KMS-11 (cell line): Measurements from ENCODE around the gene ETFB.

Experiments used
- H2AFZ ChIP-seq: fragments of 200-600 bp; sonication (generic); 2 replicates; pipeline ENCODE4 v1.6.1; 2016; ENCODE audit warnings: antibody characterized with exemption, mixed run types, low read depth
- H3K27ac ChIP-seq: fragments of 200-600 bp; sonication (generic); 2 replicates; pipeline ENCODE4 v1.6.1; 2016; ENCODE audit warnings: mild to moderate bottlenecking, mixed run types
- H3K27me3 ChIP-seq: fragments of 200-600 bp; sonication (generic); 2 replicates; pipeline ENCODE4 v1.6.1; 2017; ENCODE audit warnings: mild to moderate bottlenecking, low read depth, mixed run types, moderate library complexity; ENCODE audit not compliant: insufficient read depth
- H3K36me3 ChIP-seq: fragments of 200-600 bp; sonication (generic); 2 replicates; pipeline ENCODE4 v1.6.1; 2017; ENCODE audit warnings: mild to moderate bottlenecking, mixed run types; ENCODE audit not compliant: insufficient read depth
- H3K4me1 ChIP-seq: fragments of 200-600 bp; sonication (generic); 2 replicates; pipeline ENCODE4 v1.6.1; 2016; ENCODE audit warnings: mild to moderate bottlenecking, low read depth, mixed run types; ENCODE audit not compliant: poor library complexity, severe bottlenecking
- H3K4me2 ChIP-seq: fragments of 200-600 bp; sonication (generic); 2 replicates; pipeline ENCODE4 v1.7.0; 2016; ENCODE audit warnings: mild to moderate bottlenecking, mixed run types
- H3K4me3 ChIP-seq: fragments of 200-600 bp; sonication (generic); IDR thresholded peaks from 2 replicates; pipeline ENCODE4 v1.6.1; 2017; ENCODE audit warnings: low read depth, low read length, mixed read lengths; ENCODE audit not compliant: insufficient read depth
- H3K79me2 ChIP-seq: fragments of 200-600 bp; sonication (generic); 2 replicates; pipeline ENCODE4 v1.6.1; 2016; ENCODE audit warnings: low read depth, mixed run types; ENCODE audit not compliant: insufficient read depth
- H3K9ac ChIP-seq: fragments of 200-600 bp; sonication (generic); 2 replicates; pipeline ENCODE4 v1.6.1; 2016; ENCODE audit warnings: mild to moderate bottlenecking, mixed run types
- H4K20me1 ChIP-seq: fragments of 200-600 bp; sonication (generic); 2 replicates; pipeline ENCODE4 v1.6.1; 2016; ENCODE audit warnings: mild to moderate bottlenecking, mixed run types; ENCODE audit not compliant: insufficient read depth
- TF ChIP-seq, protein P1 (sequence below): fragments of 200-600 bp; sonication (generic); conservative IDR thresholded peaks from 2 replicates; pipeline ENCODE4 v1.6.1; 2017; ENCODE audit warnings: low read depth, mild to moderate bottlenecking, antibody characterized with exemption, low read length, moderate library complexity, mixed read lengths

The ETFB gene

DNA sequence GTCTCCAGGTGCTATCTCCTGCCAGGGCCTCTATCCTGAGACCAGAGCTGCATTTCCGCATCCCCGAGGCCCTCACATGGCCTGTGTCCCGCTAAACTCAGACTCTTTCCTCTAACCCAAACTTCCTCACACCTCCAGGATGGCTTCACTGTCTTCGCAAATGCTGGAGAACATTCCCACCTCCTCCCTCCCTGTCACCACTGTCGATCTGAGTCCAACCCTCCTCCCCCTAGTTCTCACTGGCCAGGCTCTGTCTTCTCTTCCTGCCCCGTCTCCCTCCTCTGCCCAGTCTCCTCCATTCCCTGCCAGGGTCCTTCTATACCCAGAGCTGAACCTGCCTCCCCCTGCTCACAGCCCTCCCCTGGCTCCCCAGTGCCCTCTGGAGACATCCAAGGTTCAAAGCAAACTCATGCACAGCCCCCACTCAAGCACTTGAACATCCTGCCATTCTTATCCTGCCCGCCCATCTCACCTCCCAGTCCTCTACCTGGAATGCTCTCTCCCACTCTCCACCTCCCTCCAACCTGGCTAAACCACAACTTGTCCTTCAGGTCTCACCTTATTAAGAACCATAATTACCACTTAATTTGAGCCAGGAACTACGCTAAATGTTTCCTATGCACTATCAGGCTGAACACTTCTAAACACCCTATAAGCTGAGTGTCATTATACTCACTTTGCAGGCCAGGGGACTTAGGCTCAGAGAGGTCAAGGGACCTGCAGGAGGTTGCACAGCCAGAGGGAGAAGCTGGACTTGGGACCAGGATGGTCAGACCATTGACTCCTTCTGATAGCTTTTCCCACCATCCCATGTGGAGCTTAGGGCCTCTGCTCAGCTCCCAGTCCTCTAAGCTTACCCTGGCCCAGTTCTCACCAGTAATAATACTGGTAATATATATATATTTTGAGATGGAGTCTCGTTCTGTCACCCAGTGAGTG is 23.3 kb downstream of the ETFB start:
- Histone ChIP-seq H2AFZ (no peak overlapping the region), H3K4me1 (no peaks in the 10 kb centered on the region), H3K4me3 (no peak overlapping the region), H3K27ac (no peak overlapping the region), H3K9ac (no peak overlapping the region), H3K79me2 (no peaks in the 10 kb centered on the region), H3K4me2 (no peak overlapping the region), H3K27me3 (no peaks in the 10 kb centered on the region), H3K36me3 (no peaks in the 10 kb centered on the region), H4K20me1 (no peaks in the 10 kb centered on the region)
- TF ChIP-seq, protein P1, sequence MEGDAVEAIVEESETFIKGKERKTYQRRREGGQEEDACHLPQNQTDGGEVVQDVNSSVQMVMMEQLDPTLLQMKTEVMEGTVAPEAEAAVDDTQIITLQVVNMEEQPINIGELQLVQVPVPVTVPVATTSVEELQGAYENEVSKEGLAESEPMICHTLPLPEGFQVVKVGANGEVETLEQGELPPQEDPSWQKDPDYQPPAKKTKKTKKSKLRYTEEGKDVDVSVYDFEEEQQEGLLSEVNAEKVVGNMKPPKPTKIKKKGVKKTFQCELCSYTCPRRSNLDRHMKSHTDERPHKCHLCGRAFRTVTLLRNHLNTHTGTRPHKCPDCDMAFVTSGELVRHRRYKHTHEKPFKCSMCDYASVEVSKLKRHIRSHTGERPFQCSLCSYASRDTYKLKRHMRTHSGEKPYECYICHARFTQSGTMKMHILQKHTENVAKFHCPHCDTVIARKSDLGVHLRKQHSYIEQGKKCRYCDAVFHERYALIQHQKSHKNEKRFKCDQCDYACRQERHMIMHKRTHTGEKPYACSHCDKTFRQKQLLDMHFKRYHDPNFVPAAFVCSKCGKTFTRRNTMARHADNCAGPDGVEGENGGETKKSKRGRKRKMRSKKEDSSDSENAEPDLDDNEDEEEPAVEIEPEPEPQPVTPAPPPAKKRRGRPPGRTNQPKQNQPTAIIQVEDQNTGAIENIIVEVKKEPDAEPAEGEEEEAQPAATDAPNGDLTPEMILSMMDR: no peak

DNA sequence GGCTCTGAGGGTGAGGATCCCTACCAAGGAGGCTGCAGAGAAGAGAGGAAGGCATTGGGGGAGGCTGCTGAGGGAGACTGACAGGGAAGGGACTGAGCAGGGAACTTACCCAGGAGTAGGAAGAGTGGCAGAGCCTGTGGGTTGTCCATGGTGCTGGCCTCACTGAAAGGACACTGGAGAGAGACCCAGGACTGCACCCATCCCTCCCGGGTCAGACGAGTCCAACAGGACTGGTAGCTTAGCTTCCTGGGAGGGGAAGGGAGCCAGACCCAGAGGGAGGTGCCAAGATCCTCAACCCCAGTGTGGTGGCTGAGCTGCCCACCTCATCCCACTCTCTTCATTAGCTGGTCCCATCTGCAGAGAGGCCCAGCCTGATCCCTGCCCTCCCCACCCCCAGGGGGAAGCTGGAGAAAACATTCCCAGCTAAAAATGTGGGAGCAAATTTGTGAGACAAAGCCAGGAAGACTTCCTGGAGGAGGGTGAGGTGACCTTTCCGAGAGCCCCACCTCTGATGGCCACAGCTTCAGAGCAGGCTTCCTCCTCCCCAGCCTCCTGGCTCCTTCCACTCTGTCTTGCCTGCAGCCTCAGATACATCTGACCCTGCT is 24.1 kb downstream of the ETFB start, which contains the start of gene VSIG10L:
Gene VSIG10L, minus strand, starts transcription at position 164 of the 605 bp plus-strand sequence. Its CDS starts 15 bp downstream, at position 149.
- TF ChIP-seq, protein P1: no peak
- H3K4me3 ChIP-seq: no peak within 1 kb of the TSS
- H4K20me1 ChIP-seq: no peaks in the 10 kb centered on the region
- H3K36me3 ChIP-seq: no peaks in the 10 kb centered on the region
- no peak within 1 kb of the TSS for H3K4me2 ChIP-seq
- H3K27ac ChIP-seq: no peak within 1 kb of the TSS
- H3K9ac ChIP-seq: no peak within 1 kb of the TSS
- no peaks in the 10 kb centered on the region for H3K27me3 ChIP-seq
- no peak within 1 kb of the TSS for H2AFZ ChIP-seq
- no peaks in the 10 kb centered on the region for H3K4me1 ChIP-seq
- H3K79me2 ChIP-seq: no peaks in the 10 kb centered on the region

GRCh38 chr19:51341066-51341465 is 25.1 kb downstream of the ETFB start:
- TF ChIP-seq, protein P1: no peak
- Histone ChIP-seq H4K20me1 (no peaks in the 10 kb centered on the region), H3K27ac (no peak overlapping the region), H3K9ac (no peak overlapping the region), H3K36me3 (no peaks in the 10 kb centered on the region), H2AFZ (no peak overlapping the region), H3K4me1 (no peaks in the 10 kb centered on the region), H3K4me2 (no peak overlapping the region), H3K79me2 (no peaks in the 10 kb centered on the region), H3K4me3 (no peak overlapping the region), H3K27me3 (no peaks in the 10 kb centered on the region)

DNA sequence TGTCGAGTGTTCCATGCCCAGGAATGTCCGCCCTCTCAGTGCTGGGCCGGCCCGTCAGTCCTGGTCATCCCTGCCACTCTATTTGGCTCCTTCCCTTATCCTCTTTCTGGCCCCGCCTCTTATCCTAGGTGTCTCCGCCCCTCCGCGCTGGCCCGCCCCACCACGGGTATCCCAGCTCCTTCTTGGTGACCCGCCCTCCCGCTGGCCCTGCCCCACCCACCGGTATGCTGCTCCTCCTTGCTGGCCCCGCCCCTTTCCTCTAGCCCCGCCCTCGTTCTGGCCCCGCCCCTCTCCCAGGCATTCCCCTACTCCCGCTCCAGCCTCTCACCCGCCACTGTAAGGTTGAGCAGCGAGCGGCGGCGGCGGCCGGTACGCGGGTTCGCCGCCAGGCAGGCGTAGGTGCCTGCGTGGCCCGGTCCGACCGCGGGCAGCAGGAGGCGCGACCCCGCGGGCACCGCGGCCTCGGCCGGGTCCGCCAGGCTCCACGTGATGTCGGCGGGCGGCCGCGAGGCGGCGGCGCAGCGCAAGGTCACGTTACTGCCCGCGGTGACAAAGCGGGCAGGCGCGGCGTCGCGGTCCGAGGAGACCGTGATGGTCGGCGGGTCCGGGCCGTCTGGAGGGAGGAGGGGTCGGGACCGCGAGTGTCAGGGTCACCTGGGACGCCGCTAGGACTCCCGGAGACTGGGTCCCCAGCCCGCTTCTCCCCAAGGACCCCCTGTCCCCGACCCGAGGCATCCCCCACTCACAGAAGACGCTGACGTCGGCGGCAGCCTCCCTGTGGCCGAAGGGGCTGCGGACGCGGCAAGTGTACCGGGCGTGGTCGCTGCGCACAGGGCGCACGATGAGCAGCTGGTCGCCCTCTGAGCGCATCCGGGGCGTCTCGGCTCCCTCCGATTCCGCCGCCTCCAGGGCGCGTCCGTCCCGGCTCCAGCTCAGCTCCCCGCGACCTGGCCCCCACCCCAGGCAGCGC is 26.2 kb downstream of the ETFB start:
- Histone ChIP-seq H3K4me3 (no peak overlapping the region), H3K27ac (no peak overlapping the region), H3K36me3 (no peaks in the 10 kb centered on the region), H3K9ac (no peak overlapping the region), H3K4me1 (no peaks in the 10 kb centered on the region), H3K27me3 (no peaks in the 10 kb centered on the region), H2AFZ (no peak overlapping the region), H3K79me2 (no peaks in the 10 kb centered on the region), H4K20me1 (no peaks in the 10 kb centered on the region), H3K4me2 (no peak overlapping the region)
- TF ChIP-seq, protein P1: no peak
